ENCODE results near the gene NLRP7. TPM values are rescaled to one million over a fixed set of nuclear protein-coding genes. Genes with fewer than 3 reads are reported as not detected.
"Not testable (repeated sequence)": the region's sequence is repeated elsewhere in the genome, so short reads cannot be mapped to it uniquely, and the experiment has no call there.

Gene NLRP7
- total and polyA plus RNA-seq, 7 donors, result not detected

GRCh38 chr19:54937926-54938325, 9.4 kb downstream of the NLRP7 start:
- no peaks in the 10 kb centered on the region for H3K4me1 ChIP-seq
- WGBS, 3 donors, result 77 to 84% (median 78%) methylated on average over 9 of the region's 9 CpGs
- H3K4me3 ChIP-seq, result no peak overlapping the region
- no peaks in the 10 kb centered on the region for H3K36me3 ChIP-seq (ENCODE audit: insufficient read depth in 1 of 2, low read depth in 1 of 2)
- DNase-seq (no peak), ATAC-seq (no peak)
- no peaks in the 10 kb centered on the region for H3K27me3 ChIP-seq (ENCODE audit: insufficient read depth in 3 of 3, low read length in 2 of 3)
- TF ChIP-seq CTCF (IDR thresholded peaks at IDR 0.05), result no peak
- intact Hi-C loops (cut with DNase I), result no loop called here
- no peak overlapping the region for H3K27ac ChIP-seq
- H3K9me3 ChIP-seq, result no peaks in the 10 kb centered on the region

DNA sequence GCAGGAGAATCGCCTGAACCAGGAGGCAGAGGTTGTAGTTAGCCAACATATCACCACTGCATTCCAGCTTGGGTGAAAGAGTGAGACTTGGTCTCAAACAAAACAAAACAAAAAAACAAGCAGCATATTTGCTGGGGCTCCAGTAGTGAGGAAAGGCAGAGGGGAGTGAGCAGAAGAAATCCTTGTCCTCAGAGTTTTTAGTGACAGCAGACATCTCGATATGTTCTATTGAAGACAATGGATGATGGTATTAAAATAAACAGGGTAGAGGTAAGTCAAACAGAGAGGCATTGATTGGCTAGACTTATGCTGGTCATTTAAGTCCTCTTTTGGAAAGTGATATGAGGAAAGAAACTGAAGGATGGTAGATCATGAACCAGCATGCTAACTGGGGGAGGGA, 19.0 kb downstream of the NLRP7 start:
- 91 to 96% (median 93%) methylated on average over 2 of the region's 2 CpGs for WGBS, 3 donors

DNA sequence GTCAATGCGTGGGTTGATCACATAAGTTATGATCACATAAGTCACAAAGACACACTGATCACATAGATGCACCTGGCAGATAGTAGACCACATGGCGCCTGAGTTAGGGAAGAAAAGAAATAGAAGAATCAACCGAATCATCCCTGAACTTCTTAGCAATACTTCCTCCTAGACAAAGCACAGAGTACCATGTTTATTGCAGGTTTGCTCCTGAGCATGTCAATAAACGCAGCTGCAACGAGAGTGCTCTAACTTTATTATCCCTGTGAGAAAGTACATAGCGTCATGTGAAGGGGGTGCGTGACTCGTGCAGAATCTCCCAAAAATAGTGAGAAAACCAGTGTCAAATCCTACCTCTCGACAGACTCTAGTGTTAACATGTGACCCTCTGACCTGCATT, 24.1 kb downstream of the NLRP7 start:
- ATAC-seq, result no peak
- peaks cover 6% of the 10 kb centered on the region for H3K9me3 ChIP-seq
- no peak for DNase-seq
- 49 to 60% (median 59%) methylated on average over 9 of the region's 9 CpGs for WGBS, 3 donors
- H3K27me3 ChIP-seq (ENCODE audit: insufficient read depth in 3 of 3, low read length in 2 of 3), result peaks cover 0 to 2% (median 0%) of the 10 kb centered on the region in 3 donors
- H3K36me3 ChIP-seq (ENCODE audit: insufficient read depth in 1 of 2, low read depth in 1 of 2), result no peaks in the 10 kb centered on the region
- no peak overlapping the region for H3K4me3 ChIP-seq
- H3K4me1 ChIP-seq, result no peaks in the 10 kb centered on the region
- no peak overlapping the region for H3K27ac ChIP-seq
- intact Hi-C loops (cut with DNase I), result no loop called here
- no peak for TF ChIP-seq CTCF (IDR thresholded peaks at IDR 0.05)

More for the DNA sequence above, 19.0 kb downstream of the NLRP7 start:
- Histone ChIP-seq H3K4me1 (no peaks in the 10 kb centered on the region), H3K27me3 (ENCODE audit: insufficient read depth in 3 of 3, low read length in 2 of 3) (no peaks in the 10 kb centered on the region), H3K4me3 (no peak overlapping the region), H3K36me3 (ENCODE audit: insufficient read depth in 1 of 2, low read depth in 1 of 2) (no peaks in the 10 kb centered on the region), H3K27ac (no peak overlapping the region), H3K9me3 (peaks cover 14% of the 10 kb centered on the region)
- DNase-seq (no peak), ATAC-seq (no peak)
- no peak for TF ChIP-seq CTCF (IDR thresholded peaks at IDR 0.05)
- intact Hi-C loops (cut with DNase I), result no loop called here

GRCh38 chr19:54921082-54921481, 26.2 kb downstream of the NLRP7 start:
- Histone ChIP-seq H3K27me3 (ENCODE audit: insufficient read depth in 3 of 3, low read length in 2 of 3) (peaks cover 0 to 2% (median 0%) of the 10 kb centered on the region in 3 donors), H3K36me3 (ENCODE audit: insufficient read depth in 1 of 2, low read depth in 1 of 2) (no peaks in the 10 kb centered on the region), H3K4me3 (no peak overlapping the region), H3K4me1 (no peaks in the 10 kb centered on the region), H3K27ac (no peak overlapping the region), H3K9me3 (peaks cover 2% of the 10 kb centered on the region)
- intact Hi-C loops (cut with DNase I), result no loop called here
- ATAC-seq (no peak), DNase-seq (no peak)
- 68 to 71% (median 68%) methylated on average over 7 of the region's 7 CpGs for WGBS, 3 donors
- no peak for TF ChIP-seq CTCF (IDR thresholded peaks at IDR 0.05)

GRCh38 chr19:54919646-54920563, 27.4 kb downstream of the NLRP7 start:
- intact Hi-C loops (cut with DNase I); H3K9me3 ChIP-seq; H3K36me3 ChIP-seq (ENCODE audit: insufficient read depth in 1 of 2, low read depth in 1 of 2); H3K27ac ChIP-seq; H3K4me3 ChIP-seq; DNase-seq; H3K27me3 ChIP-seq (ENCODE audit: insufficient read depth in 3 of 3, low read length in 2 of 3); ATAC-seq; H3K4me1 ChIP-seq: not testable (repeated sequence)
- WGBS, 3 donors, result 32 to 41% (median 40%) methylated on average over 19 to 23 of the region's 24 CpGs
